ENCODE results near the gene CORO1A.
"Not testable (repeated sequence)": the region's sequence is repeated elsewhere in the genome, so short reads cannot be mapped to it uniquely, and the experiment has no call there.

CORO1A gene

GRCh38 chr16:30217082-30217481, 33.7 kb downstream of the CORO1A start:
- H3K4me3 ChIP-seq (ENCODE audit: low read depth, low read length); DNase-seq (ENCODE audit: low read depth): not testable (repeated sequence)

All from NB4 (cell line).